Measurements from ENCODE around the gene ALB.

- no peak for TF ChIP-seq CTCF (IDR thresholded peaks at IDR 0.05; ENCODE audit: low read length)
- TF ChIP-seq EZH2 (IDR thresholded peaks at IDR 0.05; ENCODE audit: borderline replicate concordance, low read length): no peak
These were observed 12.5 kb downstream of the ALB start for GRCh38 chr4:73416423-73417087.
